CD8-positive, alpha-beta memory T cell (primary cell): ENCODE results near the gene TPRG1. TPM values are rescaled to one million over a fixed set of nuclear protein-coding genes. Genes with fewer than 3 reads are reported as not detected.
A peak's percentile ranks its signal among the peaks of the same experiment; 100 is the strongest.
"Not testable (repeated sequence)": the region's sequence is repeated elsewhere in the genome, so short reads cannot be mapped to it uniquely, and the experiment has no call there.

Experiments
- CTCF ChIA-PET: fragments of 350-600 bp; sonication (Branson Sonifier 250); formaldehyde crosslinking; loops from one replicate; lab custom pipeline; 2021; ENCODE audit warnings: antibody characterized with exemption; lab: Charles Lee
- POLR2A ChIA-PET: fragments of 350-600 bp; sonication (Branson Sonifier 250); formaldehyde crosslinking; loops from one replicate; lab custom pipeline; 2021; ENCODE audit warnings: antibody characterized with exemption; lab: Charles Lee
- DNase-seq, 5 donors: peaks; one replicate each; pipeline versions ENCODE4 v3.0.0 to v3.0.0-alpha.2; 2020 to 2022; ENCODE audit warnings: mixed read lengths in 1 of 5
- H3K27ac ChIP-seq: one replicate; pipeline ENCODE4 v1.7.0; 2013; ENCODE audit warnings: low read depth, mild to moderate bottlenecking, low read length, moderate library complexity
- H3K27me3 ChIP-seq: 2 replicates; pipeline ENCODE4 v1.7.0; 2013; ENCODE audit warnings: low read length, mild to moderate bottlenecking; ENCODE audit not compliant: insufficient read depth, poor library complexity, severe bottlenecking
- H3K36me3 ChIP-seq: 2 replicates; pipeline ENCODE4 v1.7.0; 2013; ENCODE audit warnings: mild to moderate bottlenecking, low read length, moderate library complexity; ENCODE audit not compliant: insufficient read depth
- H3K4me1 ChIP-seq: 2 replicates; pipeline ENCODE4 v1.7.0; 2013; ENCODE audit warnings: mild to moderate bottlenecking, low read length, moderate library complexity; ENCODE audit not compliant: insufficient read depth
- H3K4me3 ChIP-seq: 2 replicates; pipeline ENCODE4 v1.7.0; 2013; ENCODE audit warnings: mild to moderate bottlenecking, low read length
- H3K9me3 ChIP-seq: 2 replicates; pipeline ENCODE4 v1.7.0; 2013; ENCODE audit warnings: mild to moderate bottlenecking, low read length
- H3K27ac Mint-ChIP-seq, 8 donors: one replicate each; pipeline ENCODE4 v1.8.0; 2020 to 2021; ENCODE audit warnings: mixed read lengths in 8 of 8, mild to moderate bottlenecking in 6 of 8, inconsistent platforms in 3 of 8, moderate library complexity in 3 of 8
- H3K27me3 Mint-ChIP-seq, 2 donors: one replicate each; pipeline ENCODE4 v1.8.0; 2020 to 2021; ENCODE audit warnings: mixed read lengths in 2 of 2, mild to moderate bottlenecking in 1 of 2, moderate library complexity in 1 of 2
- H3K36me3 Mint-ChIP-seq, 3 donors: one replicate each; pipeline ENCODE4 v1.8.0; 2020 to 2021; ENCODE audit warnings: mixed read lengths in 3 of 3, inconsistent platforms in 1 of 3, mild to moderate bottlenecking in 1 of 3
- H3K4me1 Mint-ChIP-seq, 3 donors: one replicate each; pipeline ENCODE4 v1.8.0; 2020 to 2021; ENCODE audit warnings: mixed read lengths in 3 of 3, inconsistent platforms in 1 of 3, mild to moderate bottlenecking in 1 of 3
- H3K4me3 Mint-ChIP-seq, 7 donors: one replicate each; pipeline ENCODE4 v1.8.0; 2020 to 2021; ENCODE audit warnings: mixed read lengths in 7 of 7, mild to moderate bottlenecking in 6 of 7, moderate library complexity in 4 of 7, inconsistent platforms in 2 of 7
- H3K9me3 Mint-ChIP-seq, 5 donors: one replicate each; pipeline ENCODE4 v1.8.0; 2020 to 2022; ENCODE audit warnings: mixed read lengths in 5 of 5, mild to moderate bottlenecking in 3 of 5, moderate library complexity in 2 of 5, inconsistent platforms in 1 of 5
- polyA plus RNA-seq: library from polyadenylated mRNA; unstranded; fragments of 300-500 nt; fragmentation: Illumina TruSeq; gene quantifications from one replicate; pipeline ENCODE4 v1.2.3, GENCODE V29; 2021
- total RNA-seq, 2 experiments: library from RNA; stranded (reverse); gene quantifications; one replicate each; pipeline ENCODE4 v1.2.3, GENCODE V29; 2021

Gene TPRG1
- total and polyA plus RNA-seq, 3 experiments from 2014 or later = 28.6 to 30.5 (median 29.6) TPM

DNA sequence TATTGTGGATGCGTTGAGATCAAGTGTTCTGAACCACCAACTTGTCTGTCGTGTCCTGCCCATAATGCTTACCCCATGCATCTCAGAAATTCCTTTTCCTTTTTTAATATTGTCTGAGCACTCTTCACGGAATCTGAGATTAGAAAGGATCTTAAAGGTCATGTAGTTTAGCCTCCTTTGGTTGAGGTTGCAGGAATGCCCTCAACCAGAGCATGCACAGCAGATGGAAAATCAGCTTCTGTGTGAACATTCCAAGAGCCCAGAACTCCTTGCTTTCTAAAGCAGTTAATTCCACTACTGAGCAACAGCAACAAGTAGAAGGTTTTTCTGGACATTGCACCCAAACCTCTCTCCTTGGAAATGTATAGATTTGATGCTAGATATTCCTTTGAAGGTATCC lies 153.7 kb downstream of the TPRG1 start:
- H3K4me3 Mint-ChIP-seq = peak overlapping the region in 6 of 7 donors; percentile 76 to 92 (median 84)
- H3K27ac Mint-ChIP-seq = peak overlapping the region; percentile 85 to 97 (median 92)
- Histone ChIP-seq H3K4me1 (peaks cover 51% of the 10 kb centered on the region), H3K27ac (no peak overlapping the region), H3K4me3 (no peak overlapping the region), H3K9me3 (no peaks in the 10 kb centered on the region), H3K36me3 (no peaks in the 10 kb centered on the region), H3K27me3 (no peaks in the 10 kb centered on the region)
- peaks cover 0 to 2% of the 10 kb centered on the region in 2 donors for H3K27me3 Mint-ChIP-seq
- peaks cover 0 to 2% (median 0%) of the 10 kb centered on the region in 5 donors for H3K9me3 Mint-ChIP-seq
- H3K36me3 Mint-ChIP-seq = peaks cover 3 to 12% (median 10%) of the 10 kb centered on the region in 3 donors
- DNase-seq = no peak
- peaks cover 48 to 76% (median 75%) of the 10 kb centered on the region in 3 donors for H3K4me1 Mint-ChIP-seq
- ChIA-PET POLR2A (interaction anchor here (1.4 kb wide), 1 partner anchor 10 kb away, joined by 7 read pairs; no protein-coding TSS in a partner anchor), CTCF (interaction anchor here (1.0 to 2.9 kb wide), 3 partner anchors 14 to 53 kb away, joined by 3 to 7 read pairs (median 6); no protein-coding TSS in a partner anchor)

- H3K36me3 ChIP-seq, H3K4me3 ChIP-seq, H3K36me3 Mint-ChIP-seq, H3K9me3 ChIP-seq, POLR2A ChIA-PET, H3K27ac ChIP-seq, H3K27me3 ChIP-seq, H3K9me3 Mint-ChIP-seq, DNase-seq, H3K4me3 Mint-ChIP-seq, H3K27me3 Mint-ChIP-seq: not testable (repeated sequence)
- CTCF ChIA-PET = interaction anchor here (1.5 kb wide), 2 partner anchors 9 to 26 kb away, joined by 3 read pairs; no protein-coding TSS in a partner anchor
- peak overlapping the region in 2 of 8 donors; percentile 7 to 73 for H3K27ac Mint-ChIP-seq
- H3K4me1 ChIP-seq = peaks cover 58% of the 10 kb centered on the region
- H3K4me1 Mint-ChIP-seq = peaks cover 56 to 86% (median 80%) of the 10 kb centered on the region in 3 donors
Measured at GRCh38 chr3:189329630-189330029, 157.9 kb downstream of the TPRG1 start.

DNA sequence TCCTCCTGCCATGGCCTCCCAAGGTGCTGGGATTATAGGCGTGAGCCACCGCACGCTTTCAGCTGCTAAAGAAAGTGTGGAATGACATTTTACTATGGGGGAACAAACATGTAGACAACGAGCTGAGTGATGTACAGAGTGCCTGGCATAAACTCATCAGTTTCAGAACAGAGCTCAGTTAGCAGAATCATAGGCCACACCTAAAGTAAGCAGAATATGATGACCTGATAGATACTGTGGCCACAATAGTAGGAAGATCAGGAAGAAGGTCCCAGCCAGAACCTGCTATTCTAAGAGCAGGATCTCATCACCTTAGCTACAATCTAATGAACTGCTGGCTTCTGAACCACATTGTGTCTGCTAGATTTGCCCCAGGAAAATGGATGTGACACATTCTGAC lies 158.3 kb downstream of the TPRG1 start:
- Mint-ChIP-seq H3K4me3 (peak overlapping the region in 1 of 7 donors; percentile 16), H3K9me3 (peaks cover 0 to 2% (median 0%) of the 10 kb centered on the region in 5 donors)
- POLR2A ChIA-PET = no interaction called here

DNA sequence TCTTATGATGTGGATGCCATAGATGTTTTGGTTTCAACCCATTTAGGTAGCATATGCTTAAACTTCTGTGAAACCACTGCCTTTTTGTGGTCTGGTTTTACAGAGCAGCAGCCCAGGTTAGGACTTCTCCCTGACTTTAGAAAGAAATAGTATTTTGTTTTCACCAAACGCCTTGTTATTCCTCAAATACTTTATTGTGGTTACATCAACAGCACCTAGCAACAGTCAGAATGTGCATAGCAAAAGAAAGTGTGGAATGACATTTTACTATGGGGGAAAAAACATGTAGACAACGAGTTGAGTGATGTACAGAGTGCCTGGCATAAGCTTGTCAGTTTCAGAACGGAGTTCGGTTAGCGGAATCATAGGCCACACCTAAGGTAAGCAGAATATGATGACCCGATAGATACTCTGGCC lies 159.2 kb downstream of the TPRG1 start:
- ChIA-PET CTCF (interaction anchor here (1.0 kb wide), 1 partner anchor 9 kb away, joined by 3 read pairs; no protein-coding TSS in a partner anchor), POLR2A (interaction anchor here (1.6 kb wide), 1 partner anchor 25 kb away, joined by 5 read pairs; no protein-coding TSS in a partner anchor)
- Mint-ChIP-seq H3K4me3 (peak overlapping the region in 6 of 7 donors; percentile 12 to 62 (median 48)), H3K9me3 (peaks cover 0 to 2% (median 0%) of the 10 kb centered on the region in 5 donors), H3K36me3 (no peaks in the 10 kb centered on the region), H3K4me1 (peaks cover 44 to 82% (median 70%) of the 10 kb centered on the region in 3 donors), H3K27me3 (peaks cover 0 to 2% of the 10 kb centered on the region in 2 donors), H3K27ac (peak overlapping the region in 7 of 8 donors; percentile 0 to 72 (median 18))
- H3K9me3 ChIP-seq = no peaks in the 10 kb centered on the region
- H3K27ac ChIP-seq = no peak overlapping the region
- H3K36me3 ChIP-seq = no peaks in the 10 kb centered on the region
- peak in 1 of 5 donors; percentile 31 for DNase-seq
- peaks cover 51% of the 10 kb centered on the region for H3K4me1 ChIP-seq
- H3K4me3 ChIP-seq = no peak overlapping the region
- H3K27me3 ChIP-seq = no peaks in the 10 kb centered on the region

More for the DNA sequence above, 158.3 kb downstream of the TPRG1 start:
- Mint-ChIP-seq H3K4me1 (peaks cover 54 to 86% (median 80%) of the 10 kb centered on the region in 3 donors), H3K27me3 (peaks cover 0 to 2% of the 10 kb centered on the region in 2 donors), H3K27ac (peak overlapping the region in 4 of 8 donors; percentile 1 to 73 (median 18)), H3K36me3 (no peaks in the 10 kb centered on the region)
- Histone ChIP-seq H3K27me3 (no peaks in the 10 kb centered on the region), H3K36me3 (no peaks in the 10 kb centered on the region), H3K4me3 (no peak overlapping the region), H3K27ac (no peak overlapping the region), H3K4me1 (peaks cover 60% of the 10 kb centered on the region), H3K9me3 (no peaks in the 10 kb centered on the region)
- CTCF ChIA-PET = interaction anchor here (1.5 kb wide), 2 partner anchors 9 to 25 kb away, joined by 3 read pairs; no protein-coding TSS in a partner anchor
- DNase-seq = no peak

DNA sequence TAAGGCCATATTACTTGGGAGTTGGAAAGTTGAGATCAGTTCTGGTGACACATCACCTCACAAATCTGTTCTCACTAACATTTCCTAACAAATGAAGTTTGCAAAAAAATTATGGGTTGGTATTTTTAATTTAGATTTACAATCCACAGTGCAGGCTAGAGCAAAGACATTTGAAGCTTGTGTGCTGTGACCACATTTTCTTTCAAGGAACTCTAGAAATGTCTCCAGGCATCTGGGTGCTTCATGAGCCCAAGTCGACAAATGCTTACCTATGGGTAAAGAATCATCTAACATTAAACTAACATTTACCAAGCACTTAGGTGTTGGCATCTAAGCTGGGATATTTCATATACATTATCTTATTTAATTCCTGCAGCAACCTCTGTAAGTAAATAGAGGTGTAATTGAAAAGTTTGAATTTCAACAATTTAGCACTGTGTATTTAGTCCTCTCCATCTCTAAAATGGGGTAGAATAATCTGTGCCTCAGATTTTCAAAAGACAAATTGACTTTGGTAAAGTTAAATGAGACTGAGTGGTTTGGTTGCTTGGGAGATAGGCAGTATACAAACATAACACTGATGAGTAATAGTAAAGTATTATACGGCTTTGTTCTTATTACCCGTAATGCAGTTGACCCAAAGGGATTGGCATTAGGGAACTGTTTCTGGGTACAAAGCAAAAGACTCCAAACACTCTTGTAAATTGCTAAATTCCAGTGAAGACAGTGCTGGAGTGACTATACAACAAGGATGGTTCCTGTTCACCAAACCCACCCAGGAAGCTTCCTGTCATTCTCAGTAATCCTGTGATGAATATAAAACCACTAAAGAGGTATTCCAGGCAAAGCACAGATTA lies 162.5 kb downstream of the TPRG1 start:
- Mint-ChIP-seq H3K4me3 (peak overlapping the region in 2 of 7 donors; percentile 7 to 22), H3K9me3 (peaks cover 0 to 2% (median 0%) of the 10 kb centered on the region in 5 donors), H3K27me3 (peaks cover 0 to 2% of the 10 kb centered on the region in 2 donors), H3K36me3 (peaks cover 0 to 3% (median 1%) of the 10 kb centered on the region in 3 donors), H3K27ac (peak overlapping the region in 3 of 8 donors; percentile 47 to 72 (median 66)), H3K4me1 (peaks cover 35 to 61% (median 42%) of the 10 kb centered on the region in 3 donors)
- Histone ChIP-seq H3K27ac (no peak overlapping the region), H3K4me3 (no peak overlapping the region), H3K9me3 (no peaks in the 10 kb centered on the region), H3K4me1 (peaks cover 31% of the 10 kb centered on the region), H3K36me3 (no peaks in the 10 kb centered on the region), H3K27me3 (no peaks in the 10 kb centered on the region)
- ChIA-PET POLR2A (interaction anchor here (1.7 kb wide), 1 partner anchor 10 kb away, joined by 7 read pairs; no protein-coding TSS in a partner anchor), CTCF (interaction anchor here (1.1 kb wide), 1 partner anchor 13 kb away, joined by 3 read pairs; no protein-coding TSS in a partner anchor)
- DNase-seq = peak in 1 of 5 donors; percentile 3

DNA sequence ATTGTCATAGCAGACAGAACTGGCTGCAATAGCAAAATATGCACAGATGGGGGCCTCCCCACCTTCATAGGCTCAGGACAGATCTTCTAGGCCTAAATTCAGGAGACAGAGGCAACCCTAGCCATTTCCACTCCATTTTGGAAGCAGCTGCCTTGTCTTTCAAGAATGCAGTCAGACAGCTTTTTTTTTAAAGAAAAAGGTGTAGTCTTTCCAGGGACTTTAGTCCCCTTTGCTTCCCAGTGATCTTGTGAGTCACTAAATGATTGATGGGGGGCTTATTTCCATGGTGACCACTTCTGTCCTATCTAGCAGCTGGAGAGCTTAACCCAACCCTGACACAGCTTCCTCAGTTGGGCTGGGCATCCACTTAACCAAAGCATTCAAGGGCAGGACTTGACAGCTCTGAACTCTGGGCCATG lies 165.9 kb downstream of the TPRG1 start:
- Histone ChIP-seq H3K36me3 (no peaks in the 10 kb centered on the region), H3K9me3 (no peaks in the 10 kb centered on the region), H3K4me3 (no peak overlapping the region), H3K27me3 (no peaks in the 10 kb centered on the region), H3K4me1 (peaks cover 11% of the 10 kb centered on the region), H3K27ac (no peak overlapping the region)
- CTCF ChIA-PET = no interaction called here
- Mint-ChIP-seq H3K36me3 (peaks cover 0 to 5% (median 1%) of the 10 kb centered on the region in 3 donors), H3K4me3 (no peak overlapping the region), H3K27ac (no peak overlapping the region), H3K9me3 (peaks cover 0 to 2% (median 0%) of the 10 kb centered on the region in 5 donors), H3K27me3 (peaks cover 0 to 2% of the 10 kb centered on the region in 2 donors), H3K4me1 (peaks cover 17 to 35% (median 21%) of the 10 kb centered on the region in 3 donors)
- DNase-seq = no peak
- POLR2A ChIA-PET = no interaction called here

GRCh38 chr3:189338366-189338765 lies 166.6 kb downstream of the TPRG1 start:
- peaks cover 0 to 2% of the 10 kb centered on the region in 2 donors for H3K27me3 Mint-ChIP-seq

More at GRCh38 chr3:189338366-189338765, 166.6 kb downstream of the TPRG1 start:
- no peaks in the 10 kb centered on the region for H3K27me3 ChIP-seq
- CTCF ChIA-PET = interaction anchor here (0.7 to 1.4 kb wide), 3 partner anchors 9 to 14 kb away, joined by 3 to 6 read pairs (median 3); no protein-coding TSS in a partner anchor
- Mint-ChIP-seq H3K4me3 (no peak overlapping the region), H3K27ac (no peak overlapping the region), H3K9me3 (peaks cover 0 to 2% (median 0%) of the 10 kb centered on the region in 5 donors), H3K36me3 (peaks cover 0 to 5% (median 1%) of the 10 kb centered on the region in 3 donors), H3K4me1 (peaks cover 15 to 30% (median 17%) of the 10 kb centered on the region in 3 donors)
- POLR2A ChIA-PET = no interaction called here
- H3K4me3 ChIP-seq = no peak overlapping the region
- H3K27ac ChIP-seq = no peak overlapping the region
- no peak for DNase-seq
- no peaks in the 10 kb centered on the region for H3K36me3 ChIP-seq
- peaks cover 11% of the 10 kb centered on the region for H3K4me1 ChIP-seq
- no peaks in the 10 kb centered on the region for H3K9me3 ChIP-seq
